ENCODE measurements around the gene UQCRH.

The UQCRH gene

GRCh38 chr1:46303038-46303871, at the start of gene UQCRH, which contains the start of gene LRRC41:
Gene UQCRH (plus strand): TSS chr1:46303698. CDS start chr1:46303767, 69 bp downstream.
Gene LRRC41 (minus strand): TSS chr1:46303616. CDS start chr1:46303322, 294 bp downstream.
- DNase-seq = peak; percentile 98

- no peak for DNase-seq
Measured at GRCh38 chr1:46254668-46255067, 48.8 kb upstream of the UQCRH start.

GRCh38 chr1:46256523-46256922, 47.0 kb upstream of the UQCRH start:
- DNase-seq = no peak

- DNase-seq = no peak
Measured at GRCh38 chr1:46262508-46262907, 41.0 kb upstream of the UQCRH start.

- no peak for DNase-seq
Measured at GRCh38 chr1:46263146-46263545, 40.4 kb upstream of the UQCRH start.

GRCh38 chr1:46268578-46268977, 34.9 kb upstream of the UQCRH start:
- no peak for DNase-seq

GRCh38 chr1:46274225-46275029, 29.1 kb upstream of the UQCRH start:
- no peak for DNase-seq

- no peak for DNase-seq
Measured at GRCh38 chr1:46275030-46275337, 28.5 kb upstream of the UQCRH start.

- DNase-seq = no peak
Measured at GRCh38 chr1:46277658-46278373, 25.7 kb upstream of the UQCRH start.

GRCh38 chr1:46278807-46279206, 24.7 kb upstream of the UQCRH start:
- peak; percentile 26 for DNase-seq

GRCh38 chr1:46280092-46280491, 23.4 kb upstream of the UQCRH start:
- DNase-seq = no peak

GRCh38 chr1:46281021-46281420, 22.5 kb upstream of the UQCRH start:
- DNase-seq = no peak

GRCh38 chr1:46284058-46284457, 19.4 kb upstream of the UQCRH start:
- DNase-seq = no peak

- DNase-seq = peak; percentile 44
Measured at GRCh38 chr1:46284597-46285564, 18.6 kb upstream of the UQCRH start.

GRCh38 chr1:46285730-46286477, 17.6 kb upstream of the UQCRH start:
- no peak for DNase-seq

- peak; percentile 71 for DNase-seq
Measured at GRCh38 chr1:46288485-46289133, 14.9 kb upstream of the UQCRH start.

GRCh38 chr1:46289134-46289494, 14.4 kb upstream of the UQCRH start:
- no peak for DNase-seq

- no peak for DNase-seq
Measured at GRCh38 chr1:46289976-46290375, 13.5 kb upstream of the UQCRH start.

- DNase-seq = no peak
Measured at GRCh38 chr1:46295306-46295705, 8.2 kb upstream of the UQCRH start.

GRCh38 chr1:46298387-46298786, 5.1 kb upstream of the UQCRH start:
- DNase-seq = peak; percentile 46

Data from EL (cell line).